H1 (cell line): ENCODE measurements around the gene GPR15LG. TPM values are rescaled to one million over a fixed set of nuclear protein-coding genes. Genes with fewer than 3 reads are reported as not detected.
A peak's percentile ranks its signal among the peaks of the same experiment; 100 is the strongest.

ENCODE experiments used
- CTCF ChIA-PET: fragments of 300-600 bp; sonication (Branson Sonifier 250); formaldehyde crosslinking; loops from one replicate; lab custom pipeline; 2021; ENCODE audit not compliant: partially characterized antibody; lab: Charles Lee
- POLR2A ChIA-PET: fragments of 300-600 bp; sonication (Branson Sonifier 250); formaldehyde crosslinking; loops from one replicate; lab custom pipeline; 2021; ENCODE audit warnings: inconsistent platforms; ENCODE audit not compliant: partially characterized antibody; lab: Charles Lee
- DNase-seq, 2 experiments: peaks; one replicate each; pipeline versions ENCODE4 v3.0.0 to v3.0.0-alpha.2; 2010 to 2022; ENCODE audit warnings: low spot score in 2 of 2, low read depth in 1 of 2, mixed read lengths in 1 of 2
- FAIRE-seq: peaks from 2 replicates; lab custom pipeline; 2011; peaks lifted over from hg19 to GRCh38; lab: Jason Lieb, UNC
- H2AFZ ChIP-seq: 2 replicates; pipeline ENCODE4 v1.8.1; 2012; ENCODE audit warnings: low read length, inconsistent platforms
- H2AK5ac ChIP-seq: 2 replicates; pipeline ENCODE4 v1.6.1; 2013; ENCODE audit warnings: low read depth, low read length
- H2BK120ac ChIP-seq: replicated peaks from 2 replicates; pipeline ENCODE3; 2013; ENCODE audit warnings: low read depth, low read length, inconsistent platforms
- H2BK12ac ChIP-seq: 2 replicates; pipeline ENCODE4 v1.6.1; 2013; ENCODE audit warnings: low read depth, low read length
- H2BK15ac ChIP-seq: 2 replicates; pipeline ENCODE4 v1.6.1; 2013; ENCODE audit warnings: low read length
- H2BK20ac ChIP-seq: 2 replicates; pipeline ENCODE4 v1.6.1; 2013; ENCODE audit warnings: low read length
- H2BK5ac ChIP-seq: 2 replicates; pipeline ENCODE4 v1.6.1; 2013; ENCODE audit warnings: low read depth, low read length
- H3K14ac ChIP-seq: 2 replicates; pipeline ENCODE4 v1.6.1; 2013; ENCODE audit warnings: inconsistent platforms; ENCODE audit not compliant: insufficient read length
- H3K18ac ChIP-seq: 2 replicates; pipeline ENCODE4 v1.6.1; 2013; ENCODE audit warnings: low read length; ENCODE audit errors: extremely low read depth
- H3K23ac ChIP-seq: 2 replicates; pipeline ENCODE4 v1.6.1; 2013; ENCODE audit warnings: inconsistent platforms; ENCODE audit not compliant: insufficient read length
- H3K23me2 ChIP-seq: 2 replicates; pipeline ENCODE4 v1.6.1; 2013; ENCODE audit warnings: low read depth, low read length
- H3K27ac ChIP-seq: 2 replicates; pipeline ENCODE4 v1.6.1; 2011; ENCODE audit warnings: low read depth, low read length, inconsistent platforms
- H3K27me3 ChIP-seq, 4 experiments: replicated peaks in 1 of 4; 1 replicate in 1 of 4; 2 replicates in 3 of 4; pipeline versions ENCODE4 v1.6.1 to v1.8.1; 2011 to 2013; ENCODE audit warnings: low read length in 3 of 4, mild to moderate bottlenecking in 3 of 4, inconsistent platforms in 2 of 4, mixed read lengths in 2 of 4, moderate library complexity in 1 of 4; ENCODE audit not compliant: control insufficient read depth in 3 of 4, insufficient read depth in 3 of 4; ENCODE audit errors: extremely low read depth in 1 of 4
- H3K36me3 ChIP-seq, 4 experiments: 2 replicates each; pipeline versions ENCODE4 v1.6.1 to v1.8.1; 2011 to 2013; ENCODE audit warnings: mild to moderate bottlenecking in 4 of 4, low read length in 3 of 4, moderate library complexity in 2 of 4, control low read depth in 1 of 4, inconsistent platforms in 1 of 4; ENCODE audit not compliant: insufficient read depth in 4 of 4, control insufficient read depth in 2 of 4
- H3K4ac ChIP-seq: replicated peaks from 2 replicates; pipeline ENCODE3; 2013; ENCODE audit warnings: low read length, low read depth, mixed read lengths, inconsistent platforms; ENCODE audit not compliant: insufficient read length
- H3K4me1 ChIP-seq, 4 experiments: replicated peaks in 1 of 4; 1 replicate in 1 of 4; 2 replicates in 3 of 4; pipeline versions ENCODE4 v1.6.1 to v1.8.1; 2011 to 2013; ENCODE audit warnings: low read length in 3 of 4, inconsistent platforms in 2 of 4, mixed read lengths in 1 of 4; ENCODE audit not compliant: insufficient read depth in 4 of 4, control insufficient read depth in 3 of 4
- H3K4me2 ChIP-seq, 2 experiments: 2 replicates each; pipeline versions ENCODE4 v1.6.1 to v1.8.1; 2011 to 2013; ENCODE audit warnings: low read depth in 2 of 2, low read length in 2 of 2, control low read depth in 1 of 2, inconsistent platforms in 1 of 2, mild to moderate bottlenecking in 1 of 2; ENCODE audit not compliant: insufficient read depth in 1 of 2
- H3K4me3 ChIP-seq, 4 experiments: fragments of 200-600, 300-600 bp in 1 of 4; sonication (generic), shearing (Covaris generic), sonication (Bioruptor Twin) in 1 of 4; 2 replicates each; pipeline versions ENCODE4 v1.5.1 to v1.8.1; 2011 to 2016; ENCODE audit warnings: low read length in 4 of 4, low read depth in 3 of 4, control low read depth in 2 of 4, inconsistent platforms in 2 of 4, mild to moderate bottlenecking in 2 of 4, mixed read lengths in 1 of 4, moderate library complexity in 1 of 4; ENCODE audit not compliant: insufficient read depth in 2 of 4; ENCODE audit errors: extremely low read depth in 1 of 4
- H3K56ac ChIP-seq: replicated peaks from 2 replicates; pipeline ENCODE3; 2013; ENCODE audit warnings: low read depth, mild to moderate bottlenecking, mixed read lengths, low read length, inconsistent platforms; ENCODE audit not compliant: insufficient read length
- H3K79me1 ChIP-seq: 2 replicates; pipeline ENCODE4 v1.6.1; 2013; ENCODE audit warnings: low read depth, low read length, control low read depth
- H3K79me2 ChIP-seq, 2 experiments: 2 replicates each; pipeline versions ENCODE4 v1.6.1 to v1.8.1; 2012 to 2013; ENCODE audit warnings: low read length in 2 of 2, mild to moderate bottlenecking in 2 of 2, inconsistent platforms in 1 of 2; ENCODE audit not compliant: insufficient read depth in 2 of 2, control insufficient read depth in 1 of 2
- H3K9ac ChIP-seq, 4 experiments: replicated peaks in 1 of 4; 1 replicate in 1 of 4; 2 replicates in 3 of 4; pipeline versions ENCODE4 v1.6.1 to v1.8.1; 2011 to 2013; ENCODE audit warnings: low read depth in 3 of 4, low read length in 3 of 4, control low read depth in 2 of 4, mild to moderate bottlenecking in 2 of 4, moderate library complexity in 2 of 4, inconsistent platforms in 1 of 4; ENCODE audit errors: extremely low read depth in 1 of 4
- H3K9me3 ChIP-seq, 2 experiments: 2 replicates each; pipeline versions ENCODE4 v1.6.1 to v1.8.1; 2012 to 2013; ENCODE audit warnings: mild to moderate bottlenecking in 2 of 2, moderate library complexity in 2 of 2, control low read depth in 1 of 2, inconsistent platforms in 1 of 2, low read depth in 1 of 2, low read length in 1 of 2, mixed read lengths in 1 of 2; ENCODE audit not compliant: insufficient read depth in 2 of 2
- H4K20me1 ChIP-seq, 2 experiments: replicated peaks in 1 of 2; 2 replicates each; pipeline versions ENCODE3 to v1.8.1; 2011 to 2013; ENCODE audit warnings: inconsistent platforms in 2 of 2, low read length in 2 of 2, mild to moderate bottlenecking in 1 of 2; ENCODE audit not compliant: insufficient read depth in 2 of 2, control insufficient read depth in 1 of 2
- H4K5ac ChIP-seq: 2 replicates; pipeline ENCODE4 v1.6.1; 2013; ENCODE audit warnings: low read length, low read depth, mixed read lengths, inconsistent platforms; ENCODE audit not compliant: insufficient read length
- H4K8ac ChIP-seq: 2 replicates; pipeline ENCODE4 v1.8.0; 2013; ENCODE audit warnings: mild to moderate bottlenecking, moderate library complexity, low read length, inconsistent platforms; ENCODE audit not compliant: insufficient read depth; ENCODE audit errors: extremely low read depth
- H4K91ac ChIP-seq: replicated peaks from 2 replicates; pipeline ENCODE3; 2013; ENCODE audit warnings: low read length, mixed read lengths, inconsistent platforms; ENCODE audit not compliant: insufficient read length
- BACH1 ChIP-seq: IDR thresholded peaks from 2 replicates; pipeline ENCODE4 v1.6.1; 2012; ENCODE audit warnings: low read length, improper control_type of control experiment
- MAFK ChIP-seq: IDR thresholded peaks from 2 replicates; pipeline ENCODE4 v1.6.1; 2012; ENCODE audit warnings: low read depth, mild to moderate bottlenecking, improper control_type of control experiment, low read length
- MAX ChIP-seq: IDR thresholded peaks from 2 replicates; pipeline ENCODE4 v1.6.1; 2012; ENCODE audit warnings: inconsistent platforms
- WGBS, 2 experiments: shearing (Covaris generic) in 1 of 2; methylation state at CpG; one replicate each; pipeline versions ENCODE4 v1.1.6 to v1.1.7; 2013 to 2015; ENCODE audit warnings: low lambda C conversion rate in 2 of 2, mixed read lengths in 2 of 2, inconsistent platforms in 1 of 2, low coverage in 1 of 2, missing lambda C conversion rate in 1 of 2; ENCODE audit not compliant: insufficient replicate concordance in 2 of 2, insufficient coverage in 1 of 2, insufficient read length in 1 of 2; ENCODE audit errors: extremely low coverage in 1 of 2, missing lambda C conversion rate in 1 of 2; 5-methylcytosine and 5-hydroxymethylcytosine counted together
- polyA plus RNA-seq, 7 experiments: library from polyadenylated mRNA; depleted of rRNA in 3 of 7; stranded (reverse) in 5 of 7; unstranded in 2 of 7; fragments of >200 nt in 5 of 7; fragments of 200-250 nt in 2 of 7; gene quantifications; 1 replicate in 5 of 7; 2 replicates in 1 of 7; 4 replicates in 1 of 7; pipeline versions ENCODE4 v1.2.1 to v1.2.3, GENCODE V29; 2011 to 2013; ENCODE audit warnings: missing spikeins in 2 of 7, mixed read lengths in 2 of 7
- total RNA-seq: library from RNA; stranded (reverse); fragmentation: NEBNext Ultra II Directional; extraction: Animal tissue kit (Norgen Biotek cat#: 25700); gene quantifications from 2 replicates; pipeline ENCODE4 v1.2.1, GENCODE V29; 2021

GPR15LG gene
- total and polyA plus RNA-seq, 2 of the 8 experiments (the other 6 are each of a cell fraction or from before 2014, with no cell fraction given), result not detected

GRCh38 chr10:84138478-84139125, 35.0 kb upstream of the GPR15LG start:
- H4K5ac ChIP-seq, result no peak overlapping the region
- WGBS, 2 experiments, result 84% methylated on average over 20 of the region's 20 CpGs; no CpG with 5 or more reads in 1 of the 2 experiments
- 0 out of 2 replicates have a peak, but pooled peaks have one; percentile 4 for TF ChIP-seq MAFK
- TF ChIP-seq MAX, result no peak
- no peak for TF ChIP-seq BACH1
- TF ChIP-seq, all 59 proteins: peak for 1
- Histone ChIP-seq H4K8ac (peak overlapping the region; percentile 73; the same call in 1 of the 2 replicates), H3K23ac (no peak overlapping the region), H3K36me3 (peaks cover 4 to 24% (median 7%) of the 10 kb centered on the region in 4 experiments; a peak in 7 of 8 replicates), H3K56ac (no peak overlapping the region), H3K27me3 (no peaks in the 10 kb centered on the region), H3K9ac (peak overlapping the region in 3 of 4 experiments; percentile 1 to 15 (median 3); a peak in 3 of 7 replicates), H3K9me3 (no peaks in the 10 kb centered on the region), H3K23me2 (no peaks in the 10 kb centered on the region; the same call in 1 of the 2 replicates), H4K20me1 (peaks cover 0 to 1% of the 10 kb centered on the region in 2 experiments), H3K79me2 (peaks cover 8 to 24% of the 10 kb centered on the region in 2 experiments), H3K4me1 (peaks cover 3 to 9% (median 4%) of the 10 kb centered on the region in 4 experiments; a peak in 6 of 7 replicates), H2AK5ac (no peak overlapping the region), H3K18ac (no peak overlapping the region), H2BK20ac (no peak overlapping the region), H2BK15ac (no peak overlapping the region), H4K91ac (peak overlapping the region; percentile 25), H2BK5ac (peak overlapping the region; percentile 29; the same call in 1 of the 2 replicates), H3K14ac (no peak overlapping the region), H3K79me1 (peaks cover 2% of the 10 kb centered on the region; the same call in 1 of the 2 replicates), H3K4ac (no peak overlapping the region), H3K27ac (peak overlapping the region; percentile 13; the same call in 1 of the 2 replicates), H2BK12ac (no peak overlapping the region), H2BK120ac (peak overlapping the region; percentile 19), H2AFZ (peak overlapping the region; percentile 71), H3K4me2 (peak overlapping the region; percentile 56 to 81), H3K4me3 (peak overlapping the region; percentile 19 to 95 (median 38); a peak in 5 of 8 replicates)
- CTCF ChIA-PET, result interaction anchor here (1.3 to 12.2 kb wide), 7 partner anchors 10 to 108 kb away, joined by 3 to 248 read pairs (median 5); no protein-coding TSS in a partner anchor
- DNase-seq (no peak), FAIRE-seq (no peak)
- POLR2A ChIA-PET, result interaction anchor here (0.9 to 3.4 kb wide), 10 partner anchors 9 to 76 kb away, joined by 3 to 16 read pairs (median 6); partner anchors contain the start of gene GPR15LG
